HepG2 (cell line): ENCODE data around the gene NLRP6. TPM values are rescaled to one million over a fixed set of nuclear protein-coding genes. Genes with fewer than 3 reads are reported as not detected.

Experiments used
- AGO2 ChIP-seq: fragments of 200-400 bp; formaldehyde crosslinking; optimal IDR thresholded peaks from 2 replicates; pipeline ENCODE3; 2017; ENCODE audit warnings: mild to moderate bottlenecking, low read depth, low read length, moderate library complexity
- ATF1 ChIP-seq: IDR thresholded peaks from 2 replicates; pipeline ENCODE4 v1.6.1; 2016; ENCODE audit warnings: mild to moderate bottlenecking, control low read depth
- CREB3 ChIP-seq: sonication (generic); formaldehyde crosslinking; IDR thresholded peaks from 2 replicates; pipeline ENCODE4 v1.5.0; 2020; ENCODE audit warnings: missing genetic modification reagents
- FOXP1 ChIP-seq, 2 experiments: fragments of 450-650 bp in 1 of 2; IDR thresholded peaks; 2 replicates each; pipeline ENCODE4 v1.6.1; 2017 to 2018; ENCODE audit warnings: antibody characterized with exemption in 1 of 2
- HES4 ChIP-seq: sonication (generic); formaldehyde crosslinking; IDR thresholded peaks from 2 replicates; pipeline ENCODE4 v1.9.0; 2021; ENCODE audit warnings: mild to moderate bottlenecking, missing genetic modification reagents, borderline replicate concordance
- HNF4G ChIP-seq, 2 experiments: sonication (generic) in 1 of 2; formaldehyde crosslinking in 1 of 2; IDR thresholded peaks; 2 replicates each; pipeline versions ENCODE4 v1.4.0 to v1.6.1; 2011 to 2020; ENCODE audit warnings: borderline replicate concordance in 2 of 2, low read depth in 2 of 2, mild to moderate bottlenecking in 2 of 2, low read length in 1 of 2, missing genetic modification reagents in 1 of 2, moderate library complexity in 1 of 2
- NFIB ChIP-seq: sonication (generic); formaldehyde crosslinking; IDR thresholded peaks from 2 replicates; pipeline ENCODE4 v1.9.0; 2021; ENCODE audit warnings: missing genetic modification reagents, mild to moderate bottlenecking, borderline replicate concordance
- PHF20 ChIP-seq: sonication (generic); formaldehyde crosslinking; IDR thresholded peaks from 2 replicates; pipeline ENCODE4 v1.5.0; 2020; ENCODE audit warnings: mild to moderate bottlenecking, missing genetic modification reagents
- PHF5A ChIP-seq: IDR thresholded peaks from one replicate; pipeline ENCODE4 v1.6.1; 2018; ENCODE audit warnings: low read depth, missing genetic modification reagents; ENCODE audit not compliant: unreplicated experiment
- RBM22 ChIP-seq: fragments of 200-400 bp; formaldehyde crosslinking; optimal IDR thresholded peaks from 2 replicates; pipeline ENCODE3; 2017; ENCODE audit warnings: mild to moderate bottlenecking, low read length, moderate library complexity
- RFX1 ChIP-seq: fragments of 450-650 bp; IDR thresholded peaks from 2 replicates; pipeline ENCODE4 v1.6.1; 2017
- SMARCE1 ChIP-seq: fragments of 450-650 bp; IDR thresholded peaks from 2 replicates; pipeline ENCODE4 v1.6.1; 2017; ENCODE audit warnings: borderline replicate concordance
- ZBTB14 ChIP-seq: sonication (generic); formaldehyde crosslinking; IDR thresholded peaks from 2 replicates; pipeline ENCODE4 v1.4.0; 2020; ENCODE audit warnings: missing genetic modification reagents
- ZFP36L1 ChIP-seq: sonication (generic); formaldehyde crosslinking; IDR thresholded peaks from 2 replicates; pipeline ENCODE4 v1.8.0; 2022; ENCODE audit warnings: mild to moderate bottlenecking, missing genetic modification reagents, moderate library complexity
- ZNF441 ChIP-seq: sonication (generic); formaldehyde crosslinking; IDR thresholded peaks from 2 replicates; pipeline ENCODE4 v1.7.0; 2021; ENCODE audit warnings: missing genetic modification reagents, borderline replicate concordance
- ZNF589 ChIP-seq: sonication (generic); formaldehyde crosslinking; conservative IDR thresholded peaks from 2 replicates; pipeline ENCODE4 v1.8.0; 2022; ENCODE audit warnings: mild to moderate bottlenecking, moderate library complexity, missing genetic modification reagents
- ZNF781 ChIP-seq: sonication (generic); formaldehyde crosslinking; IDR thresholded peaks from 2 replicates; pipeline ENCODE4 v1.5.1; 2020; ENCODE audit warnings: borderline replicate concordance, mild to moderate bottlenecking, missing genetic modification reagents; ENCODE audit errors: not compliant biosample characterization
- polyA plus RNA-seq, 8 experiments: library from polyadenylated mRNA; depleted of rRNA in 3 of 8; stranded (reverse) in 7 of 8; unstranded in 1 of 8; fragments of >200 nt; fragmentation: Illumina TruSeq in 4 of 8; extraction: Trizol in 4 of 8; gene quantifications; 2 replicates each; pipeline versions ENCODE4 v1.2.1 to v1.2.3, GENCODE V29; 2011 to 2016; ENCODE audit warnings: low read depth in 4 of 8, missing spikeins in 1 of 8, mixed read lengths in 1 of 8; ENCODE audit not compliant: insufficient read depth in 1 of 8
- total RNA-seq, 5 experiments: library from RNA; depleted of rRNA; stranded (reverse); fragments of >200 nt; fragmentation: Illumina TruSeq; extraction: Trizol; gene quantifications; 2 replicates each; pipeline ENCODE4 v1.2.3, GENCODE V29; 2016; ENCODE audit warnings: low read depth in 1 of 5
- TF ChIP-seq, protein P1 (sequence below): sonication (generic); formaldehyde crosslinking; IDR thresholded peaks from 2 replicates; pipeline ENCODE4 v1.8.1; 2023; ENCODE audit warnings: mild to moderate bottlenecking, missing genetic modification reagents
- TF ChIP-seq, protein P2 (sequence below): sonication (generic); formaldehyde crosslinking; IDR thresholded peaks from 2 replicates; pipeline ENCODE4 v1.4.0; 2020; ENCODE audit warnings: mild to moderate bottlenecking, missing genetic modification reagents
- TF ChIP-seq, protein P3 (sequence below): sonication (generic); formaldehyde crosslinking; IDR thresholded peaks from 2 replicates; pipeline ENCODE4 v1.4.0; 2020; ENCODE audit warnings: missing genetic modification reagents

Gene NLRP6
- total and polyA plus RNA-seq, 2 of the 13 experiments (the other 11 are each of a cell fraction or from before 2014, with no cell fraction given), result not detected

DNA sequence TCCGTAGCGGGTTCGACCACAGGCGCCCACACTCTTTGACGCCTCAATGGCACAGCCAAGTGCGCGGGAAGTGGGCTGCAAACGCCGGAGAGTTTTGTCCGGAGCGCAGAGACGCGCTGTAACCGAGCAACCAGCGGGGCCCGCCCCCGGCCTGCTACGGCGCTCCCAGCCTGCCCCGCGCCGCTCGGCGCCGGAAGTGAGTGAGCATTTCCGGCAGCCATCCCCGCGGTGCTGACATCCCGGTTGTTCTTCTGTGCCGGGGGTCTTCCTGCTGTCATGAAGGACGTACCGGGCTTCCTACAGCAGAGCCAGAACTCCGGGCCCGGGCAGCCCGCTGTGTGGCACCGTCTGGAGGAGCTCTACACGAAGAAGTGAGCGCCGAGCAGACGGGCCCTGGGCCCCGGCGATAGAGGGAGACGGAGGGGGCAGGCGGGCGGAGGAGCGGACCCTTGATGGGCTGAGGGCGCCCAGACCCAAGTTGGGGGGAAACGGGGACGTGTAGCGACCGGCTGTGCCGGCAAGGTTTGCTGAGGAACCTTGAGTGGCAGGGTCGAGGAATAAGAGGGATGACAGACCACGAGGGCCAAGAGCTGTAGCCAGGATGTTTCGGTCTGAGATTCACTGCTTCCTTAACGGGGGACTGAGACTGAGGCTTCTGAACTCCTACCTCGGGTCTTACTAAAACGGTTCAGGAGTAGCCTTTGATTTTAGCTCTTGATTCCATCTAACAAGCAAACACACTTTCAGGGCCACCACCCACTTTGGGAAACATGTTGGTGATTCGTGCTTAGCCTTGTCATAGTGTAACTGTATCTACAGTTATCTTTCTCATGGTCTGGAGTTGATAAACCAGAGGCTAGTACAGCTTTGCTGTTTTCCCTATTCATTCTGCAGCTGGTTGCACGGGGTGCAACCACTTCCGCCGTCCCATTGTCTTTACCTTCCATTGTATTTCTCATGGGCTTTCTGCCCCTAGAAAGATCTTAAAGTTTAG, 41.1 kb upstream of the NLRP6 start, which contains the start of gene PSMD13 (continued):
- TF ChIP-seq, protein P1, sequence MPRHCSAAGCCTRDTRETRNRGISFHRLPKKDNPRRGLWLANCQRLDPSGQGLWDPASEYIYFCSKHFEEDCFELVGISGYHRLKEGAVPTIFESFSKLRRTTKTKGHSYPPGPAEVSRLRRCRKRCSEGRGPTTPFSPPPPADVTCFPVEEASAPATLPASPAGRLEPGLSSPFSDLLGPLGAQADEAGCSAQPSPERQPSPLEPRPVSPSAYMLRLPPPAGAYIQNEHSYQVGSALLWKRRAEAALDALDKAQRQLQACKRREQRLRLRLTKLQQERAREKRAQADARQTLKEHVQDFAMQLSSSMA (CRISPR knock-in tag), result no peak
- TF ChIP-seq ZNF441 (CRISPR knock-in tag) (no peak), RFX1 (peak; percentile 75), FOXP1 (IDR thresholded peaks at IDR 0.05) (no peak), FOXP1 (CRISPR knock-in tag; IDR thresholded peaks at IDR 0.05) (no peak), ATF1 (CRISPR knock-in tag) (peak; percentile 43; the same call in 1 of the 2 replicates), PHF5A (CRISPR knock-in tag) (no peak), PHF20 (peak; percentile 91), ZNF781 (CRISPR knock-in tag) (no peak), ZBTB14 (CRISPR knock-in tag) (no peak), RBM22 (no peak), NFIB (CRISPR knock-in tag) (no peak), ZNF589 (peak; percentile 41; the same call in 1 of the 2 replicates), SMARCE1 (no peak), HES4 (CRISPR knock-in tag) (no peak), AGO2 (peak; percentile 64), ZFP36L1 (CRISPR knock-in tag) (no peak; the same call in 1 of the 2 replicates), HNF4G (IDR thresholded peaks at IDR 0.05; ENCODE audit: borderline replicate concordance, low read depth, low read length) (no peak), HNF4G (CRISPR knock-in tag; IDR thresholded peaks at IDR 0.05; ENCODE audit: borderline replicate concordance, low read depth) (no peak), CREB3 (no peak)
- TF ChIP-seq, protein P2, sequence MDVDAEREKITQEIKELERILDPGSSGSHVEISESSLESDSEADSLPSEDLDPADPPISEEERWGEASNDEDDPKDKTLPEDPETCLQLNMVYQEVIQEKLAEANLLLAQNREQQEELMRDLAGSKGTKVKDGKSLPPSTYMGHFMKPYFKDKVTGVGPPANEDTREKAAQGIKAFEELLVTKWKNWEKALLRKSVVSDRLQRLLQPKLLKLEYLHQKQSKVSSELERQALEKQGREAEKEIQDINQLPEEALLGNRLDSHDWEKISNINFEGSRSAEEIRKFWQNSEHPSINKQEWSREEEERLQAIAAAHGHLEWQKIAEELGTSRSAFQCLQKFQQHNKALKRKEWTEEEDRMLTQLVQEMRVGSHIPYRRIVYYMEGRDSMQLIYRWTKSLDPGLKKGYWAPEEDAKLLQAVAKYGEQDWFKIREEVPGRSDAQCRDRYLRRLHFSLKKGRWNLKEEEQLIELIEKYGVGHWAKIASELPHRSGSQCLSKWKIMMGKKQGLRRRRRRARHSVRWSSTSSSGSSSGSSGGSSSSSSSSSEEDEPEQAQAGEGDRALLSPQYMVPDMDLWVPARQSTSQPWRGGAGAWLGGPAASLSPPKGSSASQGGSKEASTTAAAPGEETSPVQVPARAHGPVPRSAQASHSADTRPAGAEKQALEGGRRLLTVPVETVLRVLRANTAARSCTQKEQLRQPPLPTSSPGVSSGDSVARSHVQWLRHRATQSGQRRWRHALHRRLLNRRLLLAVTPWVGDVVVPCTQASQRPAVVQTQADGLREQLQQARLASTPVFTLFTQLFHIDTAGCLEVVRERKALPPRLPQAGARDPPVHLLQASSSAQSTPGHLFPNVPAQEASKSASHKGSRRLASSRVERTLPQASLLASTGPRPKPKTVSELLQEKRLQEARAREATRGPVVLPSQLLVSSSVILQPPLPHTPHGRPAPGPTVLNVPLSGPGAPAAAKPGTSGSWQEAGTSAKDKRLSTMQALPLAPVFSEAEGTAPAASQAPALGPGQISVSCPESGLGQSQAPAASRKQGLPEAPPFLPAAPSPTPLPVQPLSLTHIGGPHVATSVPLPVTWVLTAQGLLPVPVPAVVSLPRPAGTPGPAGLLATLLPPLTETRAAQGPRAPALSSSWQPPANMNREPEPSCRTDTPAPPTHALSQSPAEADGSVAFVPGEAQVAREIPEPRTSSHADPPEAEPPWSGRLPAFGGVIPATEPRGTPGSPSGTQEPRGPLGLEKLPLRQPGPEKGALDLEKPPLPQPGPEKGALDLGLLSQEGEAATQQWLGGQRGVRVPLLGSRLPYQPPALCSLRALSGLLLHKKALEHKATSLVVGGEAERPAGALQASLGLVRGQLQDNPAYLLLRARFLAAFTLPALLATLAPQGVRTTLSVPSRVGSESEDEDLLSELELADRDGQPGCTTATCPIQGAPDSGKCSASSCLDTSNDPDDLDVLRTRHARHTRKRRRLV (CRISPR knock-in tag), result no peak
- TF ChIP-seq, protein P3, sequence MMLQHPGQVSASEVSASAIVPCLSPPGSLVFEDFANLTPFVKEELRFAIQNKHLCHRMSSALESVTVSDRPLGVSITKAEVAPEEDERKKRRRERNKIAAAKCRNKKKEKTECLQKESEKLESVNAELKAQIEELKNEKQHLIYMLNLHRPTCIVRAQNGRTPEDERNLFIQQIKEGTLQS, result 0 out of 2 replicates have a peak, but pooled peaks have one; percentile 14
